Activated CD4-positive, CD25-positive, alpha-beta regulatory T cell (primary cell): ENCODE results near the gene MYO15B.

Experiments
- DNase-seq, 4 experiments: peaks; one replicate each; lab custom pipeline; 2025; lab: John Stamatoyannopoulos, UW

Gene MYO15B

DNA sequence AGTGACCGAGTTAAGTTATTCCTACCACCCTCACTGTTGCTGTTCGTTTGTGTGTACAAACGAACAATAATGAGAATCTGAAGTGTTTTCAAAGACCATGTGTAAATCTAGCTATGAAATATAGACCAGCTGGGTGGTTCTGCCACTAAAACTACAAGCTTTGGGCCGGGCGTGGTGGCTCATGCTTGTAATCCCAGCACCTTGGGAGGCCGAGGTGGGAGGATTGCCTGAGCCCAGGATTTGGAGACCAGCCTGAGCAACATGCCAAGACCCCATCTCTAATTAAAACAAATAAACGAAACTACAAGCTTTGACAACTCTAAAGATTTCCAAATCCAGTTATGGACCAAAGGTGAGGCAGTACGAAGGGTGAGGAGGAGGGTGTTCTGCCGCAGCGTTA is 78.4 kb downstream of the MYO15B start:
- DNase-seq = no peak

DNA sequence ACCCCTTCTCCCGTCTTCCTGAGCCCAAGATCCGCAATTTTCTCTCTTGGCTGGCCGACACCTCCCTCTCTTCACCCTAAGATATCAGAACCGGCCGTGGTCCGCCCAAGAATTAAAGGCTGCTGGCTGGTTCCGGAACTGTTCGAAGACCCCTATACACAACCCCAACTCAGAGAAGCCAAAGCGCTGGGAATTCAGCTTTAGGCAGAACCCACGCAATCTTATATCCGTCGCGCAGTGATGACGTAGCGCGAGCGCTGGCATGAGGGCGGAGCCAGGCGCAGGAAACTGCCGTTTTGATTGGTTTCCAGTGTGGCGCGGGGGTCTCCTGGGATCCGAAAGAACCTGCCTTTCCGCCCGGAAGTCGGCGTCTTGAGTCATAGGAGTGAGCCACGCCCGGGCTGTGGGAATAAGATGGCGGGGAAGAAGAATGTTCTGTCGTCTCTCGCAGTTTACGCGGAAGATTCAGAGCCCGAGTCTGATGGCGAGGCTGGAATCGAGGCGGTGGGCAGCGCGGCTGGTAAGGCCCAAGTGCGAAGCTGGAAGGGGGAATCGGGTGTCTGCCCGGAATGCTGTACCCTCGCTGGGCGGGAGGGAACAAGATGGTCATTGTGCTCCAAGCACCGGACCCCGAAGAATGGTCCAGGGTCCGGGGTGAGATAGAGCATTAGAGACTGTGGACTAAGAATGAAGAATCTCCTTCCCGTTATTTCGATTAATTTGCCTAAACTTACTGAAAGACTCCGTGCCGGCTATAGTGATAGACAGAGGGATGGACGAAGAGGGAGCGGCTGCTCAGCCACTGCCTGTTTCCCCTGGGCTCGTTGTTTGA is 79.6 kb downstream of the MYO15B start, which contains the start of the genes RECQL5 and SAP30BP:
Gene RECQL5, minus strand, starts transcription at position 196 of the 832 bp plus-strand sequence. CDS start 597 bp downstream, outside the sequence.
Gene SAP30BP, plus strand, starts transcription at position 380 of the 832 bp plus-strand sequence. Its CDS starts 35 bp downstream, at position 415.
- DNase-seq = peak; percentile 92 to 97 (median 94)

DNA sequence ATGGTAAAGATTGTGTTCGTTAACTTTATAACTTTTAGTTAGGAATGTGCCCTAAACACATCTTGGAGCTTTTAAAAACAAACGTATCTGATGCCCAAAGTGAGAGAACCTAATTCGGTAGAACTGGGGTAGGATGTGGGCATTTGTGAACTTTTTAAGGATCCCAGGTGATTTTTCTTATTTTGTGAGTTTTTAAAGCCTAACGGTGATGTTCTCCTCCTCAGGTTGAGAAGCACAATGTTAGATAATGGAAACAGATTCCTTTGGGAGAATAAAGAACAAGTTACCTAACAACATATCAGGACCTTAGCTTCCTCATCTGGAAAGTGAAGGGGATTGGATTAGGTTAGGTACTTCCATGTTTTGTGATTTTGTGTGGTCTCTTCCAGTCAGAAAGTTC is 80.2 kb downstream of the MYO15B start:
- no peak for DNase-seq

DNA sequence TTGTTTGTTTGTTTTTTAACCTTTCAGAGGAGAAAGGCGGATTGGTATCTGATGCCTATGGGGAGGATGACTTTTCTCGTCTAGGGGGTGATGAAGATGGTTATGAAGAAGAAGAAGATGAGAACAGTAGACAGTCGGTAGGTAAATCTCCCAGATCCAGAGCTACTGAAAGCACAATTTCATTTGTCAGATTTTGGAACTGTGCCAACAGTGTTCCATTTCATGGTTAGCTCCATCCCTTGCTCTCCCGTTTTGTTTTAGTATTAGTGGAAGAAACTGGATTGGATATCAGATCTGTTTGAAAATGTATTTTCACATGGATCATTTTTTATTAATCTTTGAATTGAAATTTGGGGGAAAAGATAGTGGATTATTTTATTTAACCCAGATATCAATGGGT is 80.9 kb downstream of the MYO15B start:
- DNase-seq = no peak

- DNase-seq = no peak
Observed at GRCh38 chr17:75670868-75671267, 83.3 kb downstream of the MYO15B start.

GRCh38 chr17:75672011-75672410 is 84.4 kb downstream of the MYO15B start:
- no peak for DNase-seq

- DNase-seq = no peak
Observed at GRCh38 chr17:75673487-75673886, 85.9 kb downstream of the MYO15B start.
